Right ventricle myocardium inferior (tissue), 1 donor: Measurements from ENCODE around the gene REEP1. TPM values are rescaled to one million over a fixed set of nuclear protein-coding genes. Genes with fewer than 3 reads are reported as not detected.

Experiments used
- ATAC-seq: fragments of 200-7000 bp; cut with Tn5 transposase; one replicate; pipeline ENCODE4 v1.9.1; 2020; ENCODE audit warnings: mild to moderate bottlenecking, moderate library complexity
- DNase-seq: peaks from one replicate; pipeline ENCODE4 v3.0.0; 2021; ENCODE audit errors: missing footprints
- intact Hi-C: fragments of 100-400 bp; cut with DNase I; formaldehyde crosslinking; loops from one replicate; pipeline ENCODE4 v1.11.0; 2022
- total RNA-seq: library from RNA; stranded (reverse); fragmentation: NEBNext Ultra II Directional; extraction: Animal tissue kit (Norgen Biotek cat#: 25700); gene quantifications from one replicate; pipeline ENCODE4 v1.2.1, GENCODE V29; 2021
- donor health status: DM: no; HTN: yes; CAD: no; lungs with severe emphysema.

Gene REEP1
- total RNA-seq, 1 donor from 2014 or later, result 23.6 TPM

DNA sequence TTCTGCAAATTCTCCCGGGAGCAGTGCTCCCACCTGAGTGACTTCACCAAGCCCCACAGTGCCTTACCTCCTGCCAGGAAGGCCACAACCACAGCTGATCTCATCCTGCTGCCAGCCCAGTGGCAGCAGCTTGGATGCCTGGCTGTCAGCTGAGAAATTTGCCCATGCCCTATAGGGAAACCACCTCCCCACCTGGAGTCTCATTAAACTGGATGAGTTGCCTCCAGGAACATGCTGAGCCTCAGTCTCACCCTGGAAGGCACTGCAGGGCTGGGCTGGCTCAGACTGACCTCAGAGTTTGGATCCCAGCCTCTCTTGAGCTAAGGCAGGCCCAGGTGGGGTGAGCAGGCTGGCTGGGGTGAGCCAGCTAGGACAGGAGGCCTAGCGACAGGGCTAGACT, 23.3 kb downstream of the REEP1 start:
- intact Hi-C loops, result loop anchor here (5.0 kb wide), 1 partner anchor 43 kb away; no protein-coding TSS in a partner anchor
- no peak for ATAC-seq
- DNase-seq, result no peak

DNA sequence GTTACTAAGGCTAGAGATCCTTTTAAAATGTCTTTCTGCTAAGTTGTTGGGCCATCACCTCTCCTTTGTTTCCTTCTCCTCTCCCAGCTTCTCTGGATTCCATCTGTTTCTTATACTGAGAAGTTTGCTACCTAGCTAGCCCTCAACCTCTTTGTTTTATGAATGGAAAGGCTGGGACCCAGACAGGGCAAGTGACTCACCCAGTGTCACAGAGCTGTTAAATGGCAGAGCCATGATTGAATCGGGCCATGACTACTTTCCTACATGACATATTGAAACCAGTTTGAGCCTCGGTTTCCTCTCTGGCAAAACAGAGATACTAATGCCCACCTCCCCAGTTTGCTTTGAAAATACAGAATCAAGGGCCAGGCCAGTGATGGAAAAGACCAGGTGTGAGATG, 24.1 kb downstream of the REEP1 start:
- intact Hi-C loops, result loop anchor here (5.0 kb wide), 1 partner anchor 44 kb away; no protein-coding TSS in a partner anchor
- ATAC-seq, result no peak
- DNase-seq, result no peak

DNA sequence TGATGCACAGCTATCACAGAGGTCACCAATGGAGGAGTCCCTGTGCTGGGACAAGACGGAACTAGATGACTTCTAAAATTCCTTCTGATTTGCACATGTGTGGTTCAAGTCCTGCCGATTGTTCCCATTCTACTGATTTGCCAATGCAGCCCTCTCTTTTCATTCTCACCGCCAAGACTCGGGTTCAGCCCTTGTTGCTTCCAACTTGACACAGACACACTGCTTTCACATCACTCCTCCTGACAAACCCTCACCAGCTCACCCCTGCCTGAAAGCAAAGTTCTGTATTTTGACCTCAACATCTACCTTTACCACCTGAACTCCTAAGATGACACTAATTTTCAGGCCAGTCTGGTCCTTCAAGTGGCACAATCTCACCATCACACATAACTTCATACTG, 25.5 kb downstream of the REEP1 start:
- DNase-seq, result no peak
- no peak for ATAC-seq
- intact Hi-C loops, result loop anchor here (5.0 kb wide), 1 partner anchor 45 kb away; no protein-coding TSS in a partner anchor

- intact Hi-C loops, result loop anchor here (5.0 kb wide), 1 partner anchor 47 kb away; no protein-coding TSS in a partner anchor
- DNase-seq (no peak), ATAC-seq (no peak)
Measured at GRCh38 chr2:86309966-86310365, 27.5 kb downstream of the REEP1 start.

GRCh38 chr2:86308984-86309695, 28.3 kb downstream of the REEP1 start:
- no peak for DNase-seq
- intact Hi-C loops, result no loop called here
- peak; percentile 49 for ATAC-seq

GRCh38 chr2:86308356-86308755, 29.1 kb downstream of the REEP1 start:
- intact Hi-C loops, result no loop called here
- DNase-seq, result no peak
- ATAC-seq, result no peak

DNA sequence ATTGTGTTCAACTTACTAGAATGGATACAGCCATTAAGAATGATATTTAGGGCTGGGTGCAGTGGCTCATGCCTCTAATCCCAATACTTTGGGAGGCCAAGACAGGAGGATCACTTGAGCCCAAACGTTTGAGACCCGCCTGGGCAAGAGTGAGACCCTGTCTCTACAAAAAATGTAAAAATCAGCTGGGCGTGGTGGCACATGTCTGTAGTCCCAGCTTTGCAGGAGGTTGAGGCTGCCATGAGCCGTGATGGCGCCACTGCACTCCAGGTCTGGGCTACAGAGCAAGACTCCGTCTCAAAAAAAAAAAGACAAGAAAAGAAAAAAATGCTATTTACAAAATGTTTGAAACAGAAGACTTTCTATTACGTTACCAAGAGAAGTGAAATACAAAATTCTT, 30.0 kb downstream of the REEP1 start:
- ATAC-seq (no peak), DNase-seq (no peak)
- intact Hi-C loops, result no loop called here

- DNase-seq, result no peak
- intact Hi-C loops, result no loop called here
- ATAC-seq, result no peak
Measured at GRCh38 chr2:86305915-86306254, 31.5 kb downstream of the REEP1 start.

- ATAC-seq (no peak), DNase-seq (no peak)
- intact Hi-C loops, result no loop called here
Measured at GRCh38 chr2:86305195-86305914, 32.1 kb downstream of the REEP1 start.

- ATAC-seq (no peak), DNase-seq (no peak)
- intact Hi-C loops, result loop anchor here (5.0 kb wide), 1 partner anchor 33 kb away; the partner anchor contains the start of gene REEP1
Measured at GRCh38 chr2:86304416-86304815, 33.0 kb downstream of the REEP1 start.

DNA sequence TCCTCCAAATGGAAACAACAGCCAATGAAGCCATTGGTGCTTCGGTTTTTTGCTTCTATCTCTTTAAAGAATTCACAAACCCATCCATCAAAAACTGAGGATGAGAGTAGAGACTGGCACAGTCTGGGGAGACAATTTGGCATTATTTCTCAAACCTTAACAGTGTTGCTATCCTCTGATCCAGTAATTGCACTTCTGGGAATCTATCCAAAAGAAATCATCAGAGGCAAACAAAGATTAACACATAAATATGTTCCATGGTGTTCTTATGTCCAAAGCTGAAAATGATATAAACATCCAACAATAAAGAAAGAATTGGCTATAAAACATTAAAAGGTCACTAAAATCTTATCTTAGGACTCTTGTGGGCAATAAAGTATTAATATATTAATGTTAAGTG, 35.1 kb downstream of the REEP1 start:
- ATAC-seq (no peak), DNase-seq (no peak)
- intact Hi-C loops, result loop anchor here (5.0 kb wide), 1 partner anchor 35 kb away; the partner anchor contains the start of gene REEP1

DNA sequence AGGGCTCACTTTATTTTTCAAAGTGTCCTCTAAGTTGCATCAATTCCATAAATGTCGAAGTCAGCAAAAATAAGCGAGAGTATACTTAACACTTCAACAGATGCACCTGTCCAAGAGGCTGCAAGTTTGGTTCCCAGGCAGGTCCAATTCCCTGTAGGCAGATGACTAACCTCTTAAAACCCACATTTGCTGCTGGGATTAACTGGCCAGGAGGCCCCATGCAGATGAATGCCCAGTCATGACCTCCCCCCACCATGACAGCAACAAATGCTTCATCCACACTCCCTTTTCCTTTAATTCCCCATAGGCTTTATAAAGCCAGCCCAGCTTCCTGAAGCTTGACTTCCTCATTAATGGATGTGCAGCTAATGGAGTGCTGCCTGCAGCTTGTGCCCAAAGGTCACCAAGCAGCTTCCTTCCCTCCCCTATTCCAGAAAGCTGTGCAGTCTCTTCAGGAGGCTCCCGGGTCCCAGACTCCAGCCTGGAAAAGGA, 35.7 kb downstream of the REEP1 start:
- intact Hi-C loops, result loop anchor here (5.0 kb wide), 1 partner anchor 36 kb away; the partner anchor contains the start of gene REEP1
- no peak for DNase-seq
- no peak for ATAC-seq

DNA sequence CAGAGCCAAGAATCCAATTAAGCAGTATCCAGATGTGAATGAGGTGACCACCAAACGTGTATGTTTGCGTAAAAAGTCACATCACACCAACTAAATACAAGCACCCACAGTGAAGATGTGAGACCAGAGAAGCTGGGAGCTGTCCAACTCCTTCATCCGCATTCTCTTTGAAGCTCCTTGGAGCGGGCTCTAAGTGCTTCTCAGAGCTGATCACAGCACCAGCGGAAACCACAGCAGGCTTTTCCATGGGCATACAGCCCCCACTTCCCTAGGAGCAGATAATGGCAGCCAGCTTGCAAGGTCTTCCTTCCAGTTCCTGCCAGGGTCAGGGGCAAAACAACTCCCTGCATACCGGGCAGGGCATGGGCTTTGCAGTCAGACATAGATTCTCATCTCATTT, 36.4 kb downstream of the REEP1 start:
- ATAC-seq, result no peak
- DNase-seq, result no peak
- intact Hi-C loops, result loop anchor here (5.0 kb wide), 1 partner anchor 36 kb away; the partner anchor contains the start of gene REEP1

- intact Hi-C loops, result loop anchor here (5.0 kb wide), 1 partner anchor 37 kb away; the partner anchor contains the start of gene REEP1
- ATAC-seq, result no peak
- no peak for DNase-seq
Measured at GRCh38 chr2:86300496-86300895, 36.9 kb downstream of the REEP1 start.

GRCh38 chr2:86298411-86299390, 38.7 kb downstream of the REEP1 start:
- no peak for DNase-seq
- intact Hi-C loops, result loop anchor here (5.0 kb wide), 2 partner anchors 69 to 76 kb away; no protein-coding TSS in a partner anchor
- peak; percentile 52 for ATAC-seq

- intact Hi-C loops, result loop anchor here (5.0 kb wide), 2 partner anchors 70 to 75 kb away; no protein-coding TSS in a partner anchor
- no peak for DNase-seq
- peak; percentile 54 for ATAC-seq
Measured at GRCh38 chr2:86297382-86298147, 39.9 kb downstream of the REEP1 start.

DNA sequence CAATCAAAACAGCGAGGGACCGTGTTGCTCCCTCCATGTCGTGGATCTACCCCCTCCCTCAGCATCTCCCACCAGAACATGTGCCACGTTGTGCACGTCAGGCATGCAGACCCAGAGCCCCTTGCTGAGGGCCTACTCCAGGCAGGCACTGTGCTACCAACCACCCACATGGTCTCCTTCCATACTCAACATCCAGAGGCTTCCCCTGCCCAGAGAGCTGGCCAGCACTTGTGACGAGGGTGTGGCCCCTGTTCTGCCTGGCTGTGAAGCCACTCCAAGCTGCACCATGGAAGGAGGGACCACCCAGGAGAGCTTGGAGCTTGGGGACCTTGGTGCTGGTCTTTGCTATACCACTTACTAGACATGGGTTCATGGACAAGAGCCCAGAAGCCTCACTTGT, 40.5 kb downstream of the REEP1 start:
- no peak for ATAC-seq
- intact Hi-C loops, result loop anchor here (5.0 kb wide), 2 partner anchors 70 to 75 kb away; no protein-coding TSS in a partner anchor
- no peak for DNase-seq

GRCh38 chr2:86295066-86295465, 42.4 kb downstream of the REEP1 start:
- DNase-seq, result no peak
- intact Hi-C loops, result loop anchor here (5.0 kb wide), 2 partner anchors 72 to 73 kb away; no protein-coding TSS in a partner anchor
- ATAC-seq, result no peak
